NT2/D1 (cell line): ENCODE measurements around the gene KCNJ15.

Source experiments
- SUZ12 ChIP-seq: IDR thresholded peaks from 2 replicates; pipeline ENCODE4 v1.6.1; 2011; ENCODE audit not compliant: insufficient read length, insufficient read depth; ENCODE audit errors: extremely low read depth
- ZNF274 ChIP-seq: IDR thresholded peaks from 2 replicates; pipeline ENCODE4 v1.6.1; 2011; ENCODE audit warnings: mild to moderate bottlenecking, low read depth, low read length

DNA sequence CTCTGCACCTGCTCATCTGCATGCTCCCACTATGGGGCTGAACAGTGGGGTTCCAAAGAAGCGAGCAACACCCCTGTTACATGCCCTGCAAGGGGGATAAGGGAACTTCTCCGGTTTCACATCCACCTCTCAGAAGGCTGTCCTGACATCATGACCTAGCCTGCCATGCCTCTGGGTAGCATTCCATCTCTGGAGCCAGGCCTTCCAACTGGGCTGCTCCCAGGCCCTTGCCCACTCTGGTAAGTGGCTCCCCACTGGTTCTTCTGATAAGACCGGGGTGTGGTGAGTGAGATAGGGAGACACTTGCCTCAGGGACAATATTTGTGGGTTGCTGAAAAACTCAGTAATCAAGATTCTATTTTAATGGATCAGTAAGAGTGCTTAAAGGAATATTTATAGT is 57.8 kb downstream of the KCNJ15 start:
- TF ChIP-seq ZNF274 (no peak), SUZ12 (no peak)
